HFFc6 (cell line): ENCODE measurements around the gene SUCO. TPM values are rescaled to one million over a fixed set of nuclear protein-coding genes. Genes with fewer than 3 reads are reported as not detected.

Experiments
- DNase-seq: peaks from one replicate; pipeline ENCODE4 v3.0.0-alpha.2; 2018
- H3K27ac Mint-ChIP-seq: 2 replicates; pipeline ENCODE4 v1.8.0; 2020; ENCODE audit warnings: mild to moderate bottlenecking, mixed read lengths
- H3K27me3 Mint-ChIP-seq: 2 replicates; pipeline ENCODE4 v1.8.0; 2021; ENCODE audit warnings: mild to moderate bottlenecking, moderate library complexity, mixed read lengths; ENCODE audit not compliant: insufficient read depth
- H3K36me3 Mint-ChIP-seq: 2 replicates; pipeline ENCODE4 v1.8.0; 2021; ENCODE audit warnings: low read depth, mixed read lengths
- H3K4me1 Mint-ChIP-seq: 2 replicates; pipeline ENCODE4 v1.8.0; 2020; ENCODE audit warnings: low read depth, mixed read lengths
- H3K4me3 Mint-ChIP-seq: 2 replicates; pipeline ENCODE4 v1.8.0; 2020; ENCODE audit warnings: mild to moderate bottlenecking, moderate library complexity, mixed read lengths
- H3K9me3 Mint-ChIP-seq: 2 replicates; pipeline ENCODE4 v1.8.0; 2020; ENCODE audit warnings: mild to moderate bottlenecking, mixed read lengths
- CTCF ChIP-seq: fragments of 200-600 bp; sonication (generic); IDR thresholded peaks from 2 replicates; pipeline ENCODE4 v1.5.0; 2021; ENCODE audit warnings: antibody characterized with exemption, mild to moderate bottlenecking
- long read RNA-seq: library from polyadenylated mRNA; unstranded; transcript quantifications from one replicate; pipeline ENCODE4 v2.0.0, GENCODE V29; 2019
- total RNA-seq, 6 experiments: library from RNA; stranded (reverse); fragmentation: NEBNext Ultra II Directional; extraction: Animal tissue kit (Norgen Biotek cat#: 25700); gene quantifications; 2 replicates in 1 of 6; 3 replicates in 5 of 6; pipeline ENCODE4 v1.2.3, GENCODE V29; 2021

The SUCO gene
- 10 to 100 TPM; 33.9 to 45.2 (median 37.1) TPM for total RNA-seq
- long read RNA-seq, partial matches to known transcripts = 12 of 15 reads
- long read RNA-seq, other reads (novel, unspliced or antisense) = 3 of 15 reads

- TF ChIP-seq CTCF = peak; percentile 29; the same call in 1 of the 2 replicates
- H3K27me3 Mint-ChIP-seq = no peaks in the 10 kb centered on the region; the same call in none of the 2 replicates
Measured at GRCh38 chr1:172532700-172533512, at the start of gene SUCO. Gene SUCO (plus strand): TSS chr1:172533150. CDS start chr1:172533436, 286 bp downstream.

GRCh38 chr1:172483448-172483847 is 49.5 kb upstream of the SUCO start:
- Mint-ChIP-seq H3K4me1 (no peaks in the 10 kb centered on the region; the same call in 1 of the 2 replicates), H3K4me3 (no peak overlapping the region), H3K9me3 (no peaks in the 10 kb centered on the region), H3K27ac (no peak overlapping the region), H3K27me3 (peaks cover 4% of the 10 kb centered on the region), H3K36me3 (no peaks in the 10 kb centered on the region)
- no peak for TF ChIP-seq CTCF
- DNase-seq = no peak

More at GRCh38 chr1:172532700-172533512, at the start of gene SUCO:
- Mint-ChIP-seq H3K36me3 (peaks cover 9% of the 10 kb centered on the region), H3K9me3 (no peaks in the 10 kb centered on the region), H3K4me1 (peaks cover 56% of the 10 kb centered on the region), H3K27ac (peak within 1 kb of the TSS; percentile 98), H3K4me3 (peak within 1 kb of the TSS; percentile 99)
- DNase-seq = peak; percentile 100

- no peak for TF ChIP-seq CTCF
- Mint-ChIP-seq H3K4me1 (no peaks in the 10 kb centered on the region; the same call in 1 of the 2 replicates), H3K27me3 (peaks cover 8% of the 10 kb centered on the region), H3K27ac (no peak overlapping the region), H3K9me3 (no peaks in the 10 kb centered on the region), H3K4me3 (no peak overlapping the region), H3K36me3 (no peaks in the 10 kb centered on the region)
- no peak for DNase-seq
Measured at GRCh38 chr1:172484252-172484651, 48.7 kb upstream of the SUCO start.

- Mint-ChIP-seq H3K4me3 (no peak overlapping the region), H3K9me3 (no peaks in the 10 kb centered on the region), H3K36me3 (no peaks in the 10 kb centered on the region), H3K4me1 (no peaks in the 10 kb centered on the region; the same call in 1 of the 2 replicates), H3K27ac (no peak overlapping the region), H3K27me3 (peaks cover 8% of the 10 kb centered on the region)
- no peak for DNase-seq
- no peak for TF ChIP-seq CTCF
Measured at GRCh38 chr1:172485626-172486025, 47.3 kb upstream of the SUCO start.

GRCh38 chr1:172486805-172487454 is 46.0 kb upstream of the SUCO start:
- no peak overlapping the region for H3K27ac Mint-ChIP-seq

More at GRCh38 chr1:172486805-172487454, 46.0 kb upstream of the SUCO start:
- DNase-seq = no peak
- no peaks in the 10 kb centered on the region for H3K9me3 Mint-ChIP-seq
- TF ChIP-seq CTCF = no peak
- H3K36me3 Mint-ChIP-seq = no peaks in the 10 kb centered on the region
- no peak overlapping the region for H3K4me3 Mint-ChIP-seq
- no peaks in the 10 kb centered on the region; the same call in 1 of the 2 replicates for H3K4me1 Mint-ChIP-seq
- peaks cover 8% of the 10 kb centered on the region for H3K27me3 Mint-ChIP-seq
